Islet precursor cell (in vitro differentiated cells): ENCODE measurements around the gene POFUT2.
"Not testable (repeated sequence)": the region's sequence is repeated elsewhere in the genome, so short reads cannot be mapped to it uniquely, and the experiment has no call there.

Experiments used
- DNase-seq: peaks from one replicate; pipeline ENCODE4 v3.0.0-alpha.2; 2018

The POFUT2 gene

GRCh38 chr21:45309069-45309986 lies 21.6 kb upstream of the POFUT2 start:
- DNase-seq = peak; percentile 93

GRCh38 chr21:45308194-45309068 lies 20.7 kb upstream of the POFUT2 start:
- peak; percentile 65 for DNase-seq

- not testable (repeated sequence) for DNase-seq
Measured at GRCh38 chr21:45307597-45308158, 20.0 kb upstream of the POFUT2 start.

DNA sequence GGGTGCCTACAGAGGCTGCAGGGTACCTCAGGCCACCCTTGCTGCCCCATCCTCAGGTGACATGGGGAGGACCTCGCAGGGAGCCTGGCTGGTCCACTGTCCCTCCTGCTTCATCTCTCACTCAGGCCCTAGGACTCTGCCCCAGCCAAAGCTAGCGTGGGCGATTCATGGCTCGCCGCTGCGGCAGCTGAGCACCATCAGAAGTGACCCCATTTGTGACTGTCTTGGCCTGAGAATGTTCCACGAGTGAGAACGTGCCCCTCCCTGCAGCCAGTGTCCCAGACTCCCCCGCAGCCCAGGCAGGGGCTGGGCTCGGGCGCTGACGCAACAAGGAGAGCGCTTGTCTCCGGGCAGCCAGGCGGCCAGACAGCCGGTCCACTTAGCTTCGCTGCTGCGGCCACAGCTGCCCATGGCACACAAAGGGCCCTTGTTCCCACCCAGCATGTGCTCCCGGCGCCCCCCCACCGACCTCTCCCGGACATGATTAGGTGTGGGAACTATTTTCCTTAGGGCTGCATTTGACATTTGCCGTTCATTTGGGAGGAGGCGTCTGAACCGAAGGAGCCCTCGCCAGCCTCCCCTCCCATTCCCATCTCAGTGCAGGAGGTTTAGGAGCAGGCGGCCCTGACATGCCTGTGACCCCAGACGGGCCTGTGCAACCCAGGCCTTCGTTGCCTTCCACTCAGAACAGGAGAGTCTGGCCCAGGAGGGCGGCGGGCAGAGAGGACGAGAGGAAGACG lies 19.3 kb upstream of the POFUT2 start:
- peak; percentile 98 for DNase-seq

- no peak for DNase-seq
Measured at GRCh38 chr21:45306453-45306831, 18.7 kb upstream of the POFUT2 start.

GRCh38 chr21:45305836-45306235 lies 18.1 kb upstream of the POFUT2 start:
- DNase-seq = no peak

DNA sequence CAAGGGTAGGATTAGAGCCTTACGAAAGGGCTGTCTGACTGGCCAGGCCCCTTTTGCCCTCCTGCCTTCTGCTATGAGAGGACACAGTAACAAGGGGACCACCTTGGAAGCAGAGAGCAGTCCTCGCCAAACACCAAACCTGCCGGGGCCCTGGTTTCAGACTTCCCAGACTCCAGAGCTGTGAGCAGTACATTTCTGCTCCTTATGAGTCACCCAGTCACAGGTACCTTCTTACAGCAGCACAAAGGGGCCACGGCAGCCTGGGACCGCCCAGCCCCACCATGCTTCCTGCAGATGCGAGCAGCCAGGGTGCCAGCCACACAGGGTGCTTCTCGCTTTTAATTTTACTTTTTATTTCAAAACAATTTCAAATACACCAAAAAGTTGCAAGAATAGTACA lies 17.2 kb upstream of the POFUT2 start:
- DNase-seq = peak; percentile 87

DNA sequence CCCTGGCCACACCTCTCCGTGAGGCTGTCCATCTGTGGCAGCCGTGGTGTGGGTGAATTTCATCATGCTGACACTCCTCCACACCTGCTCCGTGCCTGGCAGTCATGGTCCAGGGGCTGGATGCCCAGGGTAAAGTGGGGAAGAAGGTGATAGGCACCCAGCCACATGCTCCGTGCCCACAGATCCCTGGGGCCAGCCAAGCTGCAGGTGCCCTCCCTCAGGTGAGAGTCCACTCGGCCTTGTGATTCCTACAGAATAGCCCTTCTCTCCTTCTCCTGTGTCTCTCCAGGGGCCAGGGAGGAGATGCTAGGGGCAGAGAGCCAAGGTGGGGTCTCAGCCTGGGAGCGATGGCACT lies 16.8 kb upstream of the POFUT2 start:
- DNase-seq = no peak

DNA sequence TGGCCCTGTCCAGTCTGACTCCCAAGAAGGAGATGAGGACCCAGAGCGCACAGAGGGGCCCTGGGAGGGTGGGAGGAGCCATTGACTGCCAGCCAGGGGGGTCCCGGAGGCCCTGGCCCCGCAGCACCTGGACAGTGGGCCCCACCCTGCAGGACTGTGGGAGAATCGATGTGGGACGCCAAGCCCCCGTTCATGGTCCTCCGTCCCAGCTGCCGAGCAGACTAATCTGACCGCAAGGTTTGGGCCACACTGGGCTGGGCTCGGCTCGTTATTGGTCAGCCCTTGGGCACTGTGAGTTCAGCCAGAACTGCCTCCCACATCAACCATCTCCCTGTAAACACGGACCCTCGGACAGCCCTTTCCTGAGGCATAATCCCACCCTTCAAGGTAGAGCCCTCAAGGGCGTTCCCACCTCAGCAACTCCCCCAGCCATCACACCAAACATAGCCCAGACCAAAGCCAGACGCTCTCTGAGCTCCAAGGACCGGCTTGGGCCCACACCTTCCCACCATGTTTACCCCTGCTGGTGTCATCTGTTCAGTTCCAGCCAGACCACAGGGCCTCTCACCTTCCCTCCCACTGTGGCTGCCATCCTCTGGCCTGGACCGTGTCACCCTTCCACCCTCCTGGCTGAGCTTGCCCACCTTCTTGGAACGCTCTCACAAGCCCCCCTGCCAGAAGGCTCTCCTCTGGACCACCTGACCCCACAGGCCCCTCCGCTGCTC lies 16.2 kb upstream of the POFUT2 start:
- DNase-seq = no peak

DNA sequence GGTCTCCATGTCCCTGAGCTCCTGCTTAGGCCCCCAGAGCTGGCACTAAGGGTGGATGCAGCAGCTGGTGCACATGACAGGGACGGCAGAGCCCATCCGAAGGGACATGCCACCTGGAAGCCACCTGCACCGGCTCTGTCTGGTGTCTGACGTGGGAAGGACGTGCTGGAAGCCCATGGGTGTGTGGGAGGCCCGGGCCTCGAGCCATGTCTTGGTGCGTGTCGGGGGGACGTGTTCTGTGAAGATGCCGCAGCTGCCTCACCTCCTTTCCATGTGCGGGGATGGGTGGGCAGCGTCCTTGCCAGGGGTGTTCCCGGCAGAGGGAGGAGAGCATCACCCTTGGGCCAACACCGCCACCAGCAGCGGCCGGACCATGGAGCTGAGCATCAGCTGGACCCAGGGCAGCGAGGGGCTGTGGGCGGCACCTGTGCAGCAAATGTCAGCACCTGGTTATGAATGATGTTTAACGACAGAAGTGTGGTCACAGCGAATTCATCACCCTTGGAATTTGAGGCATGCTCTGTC lies 15.5 kb upstream of the POFUT2 start:
- DNase-seq = no peak

- DNase-seq = no peak
Measured at GRCh38 chr21:45302082-45303061, 14.7 kb upstream of the POFUT2 start.

DNA sequence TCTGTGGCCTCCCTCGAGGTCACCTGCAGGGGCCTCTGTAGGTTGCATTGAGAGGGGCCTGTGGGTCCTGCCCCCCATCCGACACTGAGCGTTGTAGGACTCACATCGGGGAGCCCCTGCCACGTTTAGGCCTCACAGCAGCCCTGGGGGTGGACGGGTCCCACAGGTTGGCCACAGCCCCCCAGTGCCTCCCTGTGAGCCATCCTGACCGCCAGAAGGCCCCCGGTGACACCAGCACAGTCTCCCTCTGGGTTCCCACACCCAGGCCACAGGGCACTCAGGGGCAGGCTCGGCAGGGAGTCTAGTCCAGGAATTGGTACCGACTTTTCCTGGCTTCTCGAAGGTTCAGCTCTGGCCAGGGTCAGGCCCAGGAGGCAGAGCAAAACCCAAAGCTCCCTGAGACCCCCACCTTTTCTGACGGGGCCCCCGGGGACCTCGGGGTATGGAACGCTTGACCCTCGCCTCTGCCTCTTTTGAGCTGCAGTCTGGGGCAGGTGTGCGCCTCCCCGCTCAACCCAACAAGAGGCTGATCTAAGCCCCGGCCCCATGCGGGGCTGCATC lies 13.9 kb upstream of the POFUT2 start:
- DNase-seq = no peak

DNA sequence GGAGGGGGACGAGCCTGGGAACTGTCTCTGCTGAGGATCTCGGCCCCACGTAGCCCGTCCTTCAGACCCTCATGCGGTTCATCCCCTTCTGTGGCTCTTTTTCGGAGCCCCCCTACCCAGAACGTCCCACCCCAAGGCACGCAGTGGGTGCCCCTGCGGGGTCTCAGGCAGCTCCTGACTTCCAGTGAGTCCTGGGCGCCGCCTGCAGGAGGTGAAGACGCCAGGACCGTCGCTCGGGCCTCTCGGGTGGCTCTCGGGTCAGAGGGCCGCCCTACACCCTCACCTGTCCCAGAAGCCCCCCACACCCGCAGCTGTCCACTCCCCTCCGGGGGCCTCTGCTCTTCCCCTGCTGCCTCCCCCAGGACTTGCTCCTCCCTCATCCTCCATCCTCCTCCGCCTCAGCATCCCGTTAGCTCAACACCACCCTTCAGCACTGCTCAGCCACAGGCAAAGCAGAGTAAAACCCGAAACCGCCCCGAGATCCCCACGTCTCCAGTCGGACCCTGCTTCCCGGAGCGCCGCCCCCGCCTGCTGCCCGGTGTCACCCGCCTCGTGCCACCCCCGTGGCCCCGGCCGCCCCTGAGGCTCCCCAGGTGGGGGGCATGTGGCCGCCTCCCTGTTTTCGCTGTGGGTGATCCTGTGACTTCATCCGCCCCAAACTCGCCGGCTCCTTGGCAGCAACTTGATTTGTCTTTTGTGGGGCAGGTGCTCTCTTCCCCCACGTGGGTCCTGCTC lies 13.3 kb upstream of the POFUT2 start:
- DNase-seq = no peak

DNA sequence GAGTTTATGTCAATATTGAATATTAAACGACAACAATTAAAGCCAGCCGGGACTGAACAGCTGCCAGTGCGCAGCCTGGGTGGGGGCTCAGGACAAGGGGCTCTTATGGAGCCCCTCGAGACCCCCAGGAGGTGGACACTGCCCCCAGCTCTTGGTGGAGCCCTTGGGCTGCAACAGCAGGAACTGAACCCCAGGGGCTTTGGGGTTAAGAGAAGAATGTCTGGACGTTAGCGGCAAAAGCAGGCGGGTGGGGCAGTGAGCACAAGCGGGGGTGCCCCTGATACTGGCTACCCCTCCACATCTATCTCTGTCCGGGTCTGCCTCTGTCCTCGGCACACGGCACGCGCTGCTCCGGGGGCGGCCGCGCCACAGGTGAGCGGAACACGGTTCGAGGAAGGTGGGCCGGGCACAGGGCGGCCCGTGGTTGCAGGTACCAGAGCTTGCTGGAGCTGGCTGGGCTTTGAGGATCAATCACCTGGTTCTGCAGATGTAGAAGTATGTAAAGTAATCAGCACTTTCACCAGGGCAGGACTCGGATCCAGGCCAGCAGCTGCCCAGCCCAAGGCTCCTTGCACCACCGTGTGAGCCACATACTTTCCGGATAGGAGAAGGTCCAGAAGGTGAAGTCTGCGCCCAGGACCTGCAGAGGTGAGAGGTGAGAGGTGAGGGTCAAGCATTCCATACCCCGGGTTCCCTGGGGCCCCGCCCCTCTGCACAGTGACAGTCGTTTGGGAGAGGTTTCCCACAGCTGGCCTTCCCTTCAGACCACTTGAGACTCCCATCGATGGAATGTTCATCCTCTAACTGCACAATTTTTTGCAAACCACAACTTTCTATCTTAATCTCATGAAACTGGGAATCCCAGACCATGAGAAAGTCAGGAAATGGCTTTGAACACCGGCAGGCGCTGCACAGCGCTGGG lies 12.4 kb upstream of the POFUT2 start:
- DNase-seq = peak; percentile 84

DNA sequence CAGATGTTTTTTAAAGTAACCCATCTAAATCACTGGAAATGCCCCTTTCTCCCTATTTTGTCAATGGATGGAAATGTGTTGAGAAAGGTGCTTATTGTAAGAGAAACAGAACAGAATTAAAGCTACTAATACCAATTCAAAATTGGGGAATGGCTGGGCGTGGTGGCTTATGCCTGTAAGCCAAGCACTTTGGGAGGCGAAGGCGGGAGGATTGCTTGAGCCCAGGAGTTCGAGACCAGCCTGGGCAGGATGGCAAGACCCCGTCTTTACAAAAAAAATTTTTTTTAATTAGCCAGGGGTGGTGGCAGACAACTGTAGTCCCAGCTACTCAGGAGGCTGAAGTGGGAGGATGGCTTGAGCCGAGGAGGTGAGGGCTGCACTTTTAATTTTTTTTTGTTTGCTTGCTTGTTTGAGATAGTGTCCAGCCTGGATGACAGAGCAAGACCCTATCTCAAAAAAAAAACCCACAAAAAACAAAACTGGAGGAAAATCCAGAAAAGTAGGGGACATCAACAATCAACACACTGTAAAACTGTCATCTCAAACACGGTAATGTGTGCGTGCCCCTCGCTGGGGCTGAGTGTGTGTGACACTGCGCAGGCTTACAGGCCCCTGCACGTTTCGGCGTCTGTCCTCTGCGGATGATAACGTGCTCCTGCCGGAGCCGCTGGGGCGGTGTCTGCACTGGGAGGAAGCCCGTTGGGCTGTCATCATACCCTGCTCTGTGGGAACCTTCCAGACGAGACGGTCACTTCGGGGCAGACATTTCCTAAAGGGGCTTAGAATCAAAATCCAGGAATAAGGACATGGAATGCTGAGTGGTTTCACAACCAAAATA lies 11.6 kb upstream of the POFUT2 start:
- peak; percentile 85 for DNase-seq

DNA sequence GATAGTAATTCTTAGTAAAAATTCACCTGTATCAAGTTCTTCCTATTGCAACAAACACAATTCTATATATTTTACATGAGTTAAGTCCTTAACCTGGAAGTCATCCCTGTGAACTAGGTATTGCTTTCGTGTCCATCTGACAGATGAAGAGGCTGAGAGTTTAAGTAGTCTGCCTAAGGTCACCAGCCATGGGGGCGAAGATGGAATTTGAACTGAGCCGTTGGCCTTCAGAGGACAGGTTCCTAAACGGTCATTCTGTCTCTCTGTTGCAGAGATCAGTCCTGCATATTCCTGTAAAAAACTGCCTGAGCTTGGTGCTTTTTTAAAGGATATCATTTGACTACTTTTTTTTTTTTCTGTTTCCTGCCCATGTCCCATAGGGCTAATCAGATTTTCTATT lies 10.2 kb upstream of the POFUT2 start:
- no peak for DNase-seq

- DNase-seq = no peak
Measured at GRCh38 chr21:45297329-45297728, 9.6 kb upstream of the POFUT2 start.
